SIG-M5 (cell line): ENCODE measurements around the gene SCUBE1.

Experiments used
- DNase-seq: peaks from one replicate; lab custom pipeline; 2025; lab: John Stamatoyannopoulos, UW

SCUBE1 gene

GRCh38 chr22:43155789-43156188 is 187.4 kb downstream of the SCUBE1 start:
- no peak for DNase-seq

- DNase-seq = no peak
These were observed 188.2 kb downstream of the SCUBE1 start for GRCh38 chr22:43154887-43155536.

- DNase-seq = no peak
These were observed 189.3 kb downstream of the SCUBE1 start for GRCh38 chr22:43153899-43154298.

- no peak for DNase-seq
These were observed 190.7 kb downstream of the SCUBE1 start for GRCh38 chr22:43152357-43153071.

- no peak for DNase-seq
These were observed 191.2 kb downstream of the SCUBE1 start for GRCh38 chr22:43152003-43152356.

GRCh38 chr22:43151251-43152002 is 191.7 kb downstream of the SCUBE1 start, which contains the start of gene TSPO:
Gene TSPO (plus strand): TSS chr22:43151559. CDS start chr22:43159239, 7,680 bp downstream.
- DNase-seq = no peak

GRCh38 chr22:43150731-43151206 is 192.4 kb downstream of the SCUBE1 start:
- DNase-seq = no peak

- no peak for DNase-seq
These were observed 194.6 kb downstream of the SCUBE1 start for GRCh38 chr22:43148581-43148980.

- no peak for DNase-seq
These were observed 195.4 kb downstream of the SCUBE1 start for GRCh38 chr22:43147821-43148220.
